ENCODE measurements around the gene HIC1.

The HIC1 gene

DNA sequence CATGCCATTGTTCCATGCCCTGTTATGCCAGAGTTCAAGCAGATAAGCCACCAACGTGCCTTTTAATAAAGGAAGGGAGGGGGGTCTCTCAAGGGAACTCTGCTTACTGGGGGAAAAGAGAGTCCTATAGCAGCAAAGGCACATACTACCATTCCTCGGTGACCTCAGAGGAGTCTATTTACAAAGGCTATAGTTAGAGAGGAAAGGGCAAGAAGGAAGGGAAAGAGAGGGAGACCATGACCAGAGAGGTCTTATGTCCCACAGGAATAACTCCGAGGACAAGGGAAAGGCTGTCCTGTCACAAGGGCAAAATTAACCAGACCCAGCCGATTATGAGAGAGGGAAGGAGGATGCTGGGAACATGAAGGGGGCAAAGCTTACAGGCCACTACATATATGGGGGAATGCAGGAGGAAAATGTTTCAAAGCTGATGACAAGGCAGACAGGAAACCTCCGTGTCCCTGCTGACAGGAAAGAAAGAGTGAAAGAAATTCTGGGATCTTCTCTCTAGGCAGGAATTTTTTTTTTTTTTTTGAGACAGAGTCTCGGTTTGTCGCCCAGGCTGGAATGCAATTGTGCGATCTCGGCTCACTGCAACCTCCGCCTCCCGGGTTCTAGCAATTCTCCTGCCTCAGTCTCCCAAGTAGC is 51.5 kb downstream of the HIC1 start:
- DNase-seq, result no peak

DNA sequence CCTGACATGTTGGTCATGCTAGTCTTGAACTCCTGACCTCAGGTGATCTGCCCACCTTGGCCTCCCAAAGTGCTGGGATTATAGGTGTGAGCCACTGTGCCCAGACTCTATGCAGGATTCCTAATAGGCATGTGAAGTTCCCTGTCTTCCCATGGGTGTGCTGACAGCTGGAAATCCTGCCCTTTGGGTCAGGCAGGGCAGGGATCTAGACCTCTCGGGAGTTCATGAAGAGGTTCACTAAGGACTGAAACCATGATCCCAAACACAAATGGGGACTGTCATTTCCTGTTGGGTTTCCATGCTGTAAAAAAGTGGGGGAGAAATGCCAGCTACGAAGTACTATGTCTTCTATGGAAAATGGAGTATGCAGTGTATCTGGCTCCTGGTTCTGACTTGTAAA is 52.1 kb downstream of the HIC1 start:
- no peak for DNase-seq

DNA sequence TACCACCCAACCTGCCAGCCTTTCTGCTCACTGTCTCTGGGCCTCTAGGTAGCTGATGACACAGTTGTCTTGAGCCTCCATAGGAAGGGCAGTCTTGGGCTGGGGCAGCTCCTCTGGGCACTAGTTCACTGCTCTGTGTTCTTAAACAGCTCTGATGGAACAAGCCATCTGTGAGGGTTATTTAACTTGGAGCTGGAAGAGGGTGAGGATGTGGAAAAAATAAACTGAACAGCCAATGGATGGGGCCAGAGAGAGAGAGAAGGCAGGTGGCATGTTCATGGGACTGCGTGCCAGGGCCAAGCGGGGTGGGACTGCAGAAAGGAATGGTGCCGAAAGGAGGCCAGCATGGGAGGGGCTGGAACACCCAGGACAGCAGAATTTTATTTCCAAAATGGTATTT is 52.6 kb downstream of the HIC1 start:
- DNase-seq, result no peak

DNA sequence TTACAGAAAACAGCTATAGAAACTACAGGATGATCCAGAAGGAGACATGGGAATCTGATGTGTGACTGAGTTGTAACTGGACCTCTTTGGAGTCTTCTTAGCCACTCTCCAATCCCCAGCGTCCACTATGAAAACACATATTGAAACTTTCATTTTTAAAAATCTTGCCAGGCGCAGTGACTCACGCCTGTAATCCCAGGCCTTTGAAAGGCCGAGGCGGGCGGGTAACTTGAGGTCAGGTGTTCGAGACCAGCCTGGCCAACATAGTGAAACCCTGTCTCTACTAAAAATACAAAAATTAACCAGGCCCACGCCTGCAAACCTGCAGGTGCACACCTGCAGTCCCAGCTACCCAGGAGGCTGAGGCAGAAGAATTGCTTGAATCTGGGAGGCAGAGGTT is 53.3 kb downstream of the HIC1 start:
- no peak for DNase-seq

DNA sequence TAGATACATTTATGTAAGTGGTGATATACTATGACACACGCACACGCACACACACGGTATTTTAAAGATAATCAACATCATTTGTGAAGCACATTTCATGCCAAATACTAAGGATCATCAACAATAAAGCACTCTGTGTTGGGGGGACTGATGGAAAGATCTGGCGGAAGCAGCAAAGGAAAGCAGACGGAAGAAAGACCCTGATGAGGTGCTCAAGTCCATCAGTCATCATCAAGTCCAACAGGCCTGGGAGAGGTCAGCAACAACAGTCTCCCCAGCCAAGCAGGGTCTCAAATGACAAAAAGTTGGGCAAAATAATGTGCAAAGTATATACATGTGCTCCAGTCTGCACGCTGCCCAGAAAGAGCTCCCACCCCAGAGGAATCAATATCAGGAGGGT is 55.5 kb downstream of the HIC1 start:
- DNase-seq, result no peak

DNA sequence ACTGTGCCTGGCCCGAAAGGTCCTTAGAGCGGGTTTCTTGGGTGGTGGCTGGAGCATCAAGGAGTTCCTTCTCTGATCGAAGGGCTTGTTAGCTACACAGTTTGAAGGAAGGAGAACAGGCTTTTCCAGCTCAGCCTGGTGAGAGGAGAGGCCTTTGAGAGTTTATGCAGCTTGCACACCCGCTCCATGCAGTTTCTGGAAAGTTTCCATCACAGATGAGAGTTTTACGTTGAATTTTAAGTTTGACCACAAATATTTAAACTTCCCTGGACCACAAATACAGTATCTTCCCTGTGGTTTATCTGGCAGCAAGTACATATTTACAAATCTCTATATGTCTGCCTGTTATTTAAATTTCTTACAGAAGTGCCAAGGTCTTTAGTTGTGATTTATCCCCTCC is 56.8 kb downstream of the HIC1 start:
- DNase-seq, result no peak
